HepG2 (cell line): ENCODE results near the gene CCDC148. TPM values are rescaled to one million over a fixed set of nuclear protein-coding genes. Genes with fewer than 3 reads are reported as not detected.

Source experiments
- ARID4A ChIP-seq: sonication (generic); formaldehyde crosslinking; IDR thresholded peaks from 2 replicates; pipeline ENCODE4 v1.5.0; 2020; ENCODE audit warnings: mild to moderate bottlenecking, missing genetic modification reagents, borderline replicate concordance
- HDAC2 ChIP-seq: sonication (generic); formaldehyde crosslinking; IDR thresholded peaks from 2 replicates; pipeline ENCODE4 v1.4.0; 2020; ENCODE audit warnings: missing genetic modification reagents
- NFATC3 ChIP-seq: sonication (generic); formaldehyde crosslinking; IDR thresholded peaks from 2 replicates; pipeline ENCODE4 v1.5.1; 2020; ENCODE audit warnings: mild to moderate bottlenecking, missing genetic modification reagents
- PCBP1 ChIP-seq: fragments of 200-400 bp; formaldehyde crosslinking; IDR thresholded peaks from 2 replicates; pipeline ENCODE4 v1.6.1; 2017; ENCODE audit warnings: mild to moderate bottlenecking, low read depth, low read length, borderline replicate concordance
- RXRB ChIP-seq: IDR thresholded peaks from 2 replicates; pipeline ENCODE4 v1.6.1; 2016; ENCODE audit warnings: borderline replicate concordance, missing genetic modification reagents, missing compliant biosample characterization
- SOX13 ChIP-seq, 3 experiments: fragments of 450-650 bp in 1 of 3; sonication (generic) in 1 of 3; formaldehyde crosslinking in 1 of 3; IDR thresholded peaks in 2 of 3; conservative IDR thresholded peaks in 1 of 3; 2 replicates each; pipeline versions ENCODE4 v1.5.0 to v1.6.1; 2016 to 2020; ENCODE audit warnings: antibody characterized with exemption in 1 of 3, mild to moderate bottlenecking in 1 of 3, missing compliant biosample characterization in 1 of 3, missing genetic modification reagents in 1 of 3, moderate library complexity in 1 of 3
- XBP1 ChIP-seq: sonication (generic); formaldehyde crosslinking; IDR thresholded peaks from 2 replicates; pipeline ENCODE4 v1.5.0; 2020; ENCODE audit warnings: missing genetic modification reagents
- ZBTB34 ChIP-seq: sonication (generic); formaldehyde crosslinking; IDR thresholded peaks from 2 replicates; pipeline ENCODE4 v1.8.0; 2022; ENCODE audit warnings: mild to moderate bottlenecking, missing genetic modification reagents
- ZFP91 ChIP-seq: sonication (generic); formaldehyde crosslinking; IDR thresholded peaks from 2 replicates; pipeline ENCODE4 v1.9.0; 2022; ENCODE audit warnings: missing genetic modification reagents, mild to moderate bottlenecking, borderline replicate concordance
- ZNF235 ChIP-seq: sonication (generic); formaldehyde crosslinking; IDR thresholded peaks from 2 replicates; pipeline ENCODE4 v1.8.1; 2023; ENCODE audit warnings: mild to moderate bottlenecking, missing genetic modification reagents, borderline replicate concordance
- ZNF546 ChIP-seq: sonication (generic); formaldehyde crosslinking; conservative IDR thresholded peaks from 2 replicates; pipeline ENCODE4 v1.8.1; 2023; ENCODE audit warnings: mild to moderate bottlenecking, missing genetic modification reagents
- ZNF574 ChIP-seq: sonication (generic); formaldehyde crosslinking; IDR thresholded peaks from 2 replicates; pipeline ENCODE4 v1.4.0; 2020; ENCODE audit warnings: missing genetic modification reagents
- ZNF709 ChIP-seq: sonication (generic); formaldehyde crosslinking; IDR thresholded peaks from 2 replicates; pipeline ENCODE4 v1.5.0; 2020; ENCODE audit warnings: mild to moderate bottlenecking, missing genetic modification reagents
- ZNF784 ChIP-seq: sonication (generic); formaldehyde crosslinking; IDR thresholded peaks from 2 replicates; pipeline ENCODE4 v1.5.1; 2020; ENCODE audit warnings: missing genetic modification reagents, mild to moderate bottlenecking, borderline replicate concordance
- ZSCAN29 ChIP-seq: sonication (generic); formaldehyde crosslinking; conservative IDR thresholded peaks from 2 replicates; pipeline ENCODE4 v1.4.0; 2020; ENCODE audit warnings: mild to moderate bottlenecking, missing genetic modification reagents
- polyA plus RNA-seq, 8 experiments: library from polyadenylated mRNA; depleted of rRNA in 3 of 8; stranded (reverse) in 7 of 8; unstranded in 1 of 8; fragments of >200 nt; fragmentation: Illumina TruSeq in 4 of 8; extraction: Trizol in 4 of 8; gene quantifications; 2 replicates each; pipeline versions ENCODE4 v1.2.1 to v1.2.3, GENCODE V29; 2011 to 2016; ENCODE audit warnings: low read depth in 4 of 8, missing spikeins in 1 of 8, mixed read lengths in 1 of 8; ENCODE audit not compliant: insufficient read depth in 1 of 8
- total RNA-seq, 5 experiments: library from RNA; depleted of rRNA; stranded (reverse); fragments of >200 nt; fragmentation: Illumina TruSeq; extraction: Trizol; gene quantifications; 2 replicates each; pipeline ENCODE4 v1.2.3, GENCODE V29; 2016; ENCODE audit warnings: low read depth in 1 of 5

Gene CCDC148
- total and polyA plus RNA-seq, 2 of the 13 experiments (the other 11 are each of a cell fraction or from before 2014, with no cell fraction given), result 0.30 to 0.49 TPM

- TF ChIP-seq PCBP1 (peak; percentile 6; the same call in 1 of the 2 replicates), HDAC2 (peak; percentile 99), ZSCAN29 (CRISPR knock-in tag) (peak; percentile 99), ZNF574 (CRISPR knock-in tag) (peak; percentile 93), ZFP91 (CRISPR knock-in tag) (peak; percentile 98), ZNF235 (CRISPR knock-in tag) (no peak; the same call in 1 of the 2 replicates), RXRB (CRISPR knock-in tag) (peak; percentile 93), ZNF709 (CRISPR knock-in tag) (peak; percentile 96; the same call in 1 of the 2 replicates), SOX13 (IDR thresholded peaks at IDR 0.05) (peak; percentile 67), SOX13 (CRISPR knock-in tag; conservative IDR thresholded peaks at IDR 0.05 in 1 of 2, IDR thresholded peaks at IDR 0.05 in 1 of 2) (peak in 1 of 2 experiments; percentile 90; a peak in 2 of 4 replicates), ZBTB34 (peak; percentile 85; the same call in 1 of the 2 replicates), NFATC3 (no peak), ZNF784 (CRISPR knock-in tag) (peak; percentile 73), ARID4A (CRISPR knock-in tag) (peak; percentile 100), ZNF546 (CRISPR knock-in tag) (0 out of 2 replicates have a peak, but pooled peaks have one; percentile 28), XBP1 (CRISPR knock-in tag) (peak; percentile 28; the same call in 1 of the 2 replicates)
Observed at GRCh38 chr2:158457826-158458616, 1.5 kb upstream of the CCDC148 start (continued).
